ENCODE results near the gene PRKCQ. TPM values are rescaled to one million over a fixed set of nuclear protein-coding genes. Genes with fewer than 3 reads are reported as not detected.
"Not testable (repeated sequence)": the region's sequence is repeated elsewhere in the genome, so short reads cannot be mapped to it uniquely, and the experiment has no call there.

PRKCQ gene
- total and polyA plus RNA-seq, 4 donors, result 0.13 to 3.3 (median 0.45) TPM

GRCh38 chr10:6473430-6473829, 106.6 kb downstream of the PRKCQ start:
- no peak for DNase-seq (ENCODE audit: low spot score)

GRCh38 chr10:6472710-6473005, 107.4 kb downstream of the PRKCQ start:
- H3K9ac ChIP-seq (ENCODE audit: low read depth in 1 of 2, low read length in 2 of 2); H3K4me1 ChIP-seq (ENCODE audit: control insufficient read depth in 4 of 4, insufficient read depth in 4 of 4, low read length in 3 of 4); H3K9me3 ChIP-seq (ENCODE audit: control insufficient read depth in 4 of 4, low read length in 3 of 4); DNase-seq (ENCODE audit: low spot score); H3K27ac ChIP-seq (ENCODE audit: low read depth in 1 of 2, low read length in 2 of 2); H3K36me3 ChIP-seq (ENCODE audit: control insufficient read depth in 4 of 4, insufficient read depth in 3 of 4, low read depth in 1 of 4, low read length in 3 of 4); H3K4me3 ChIP-seq (ENCODE audit: low read depth in 1 of 3, low read length in 3 of 3); H3K27me3 ChIP-seq (ENCODE audit: control insufficient read depth in 4 of 4, insufficient read depth in 4 of 4, low read length in 3 of 4): not testable (repeated sequence)
- 84% methylated on average over 7 of the region's 7 CpGs for WGBS

More at GRCh38 chr10:6473430-6473829, 106.6 kb downstream of the PRKCQ start:
- Histone ChIP-seq H3K9ac (ENCODE audit: low read depth in 1 of 2, low read length in 2 of 2) (no peak overlapping the region), H3K9me3 (ENCODE audit: control insufficient read depth in 4 of 4, low read length in 3 of 4) (no peaks in the 10 kb centered on the region), H3K36me3 (ENCODE audit: control insufficient read depth in 4 of 4, insufficient read depth in 3 of 4, low read depth in 1 of 4, low read length in 3 of 4) (no peaks in the 10 kb centered on the region), H3K4me1 (ENCODE audit: control insufficient read depth in 4 of 4, insufficient read depth in 4 of 4, low read length in 3 of 4) (no peaks in the 10 kb centered on the region), H3K4me3 (ENCODE audit: low read depth in 1 of 3, low read length in 3 of 3) (no peak overlapping the region), H3K27me3 (ENCODE audit: control insufficient read depth in 4 of 4, insufficient read depth in 4 of 4, low read length in 3 of 4) (no peaks in the 10 kb centered on the region), H3K27ac (ENCODE audit: low read depth in 1 of 2, low read length in 2 of 2) (no peak overlapping the region)
- 78% methylated on average over 7 of the region's 7 CpGs for WGBS
- TF ChIP-seq HNF4A (conservative IDR thresholded peaks at IDR 0.05), result no peak
- no peak for TF ChIP-seq SP1 (IDR thresholded peaks at IDR 0.05)
- TF ChIP-seq JUND (IDR thresholded peaks at IDR 0.05), result no peak
- no peak for TF ChIP-seq RAD21 (IDR thresholded peaks at IDR 0.05)
- TF ChIP-seq GABPA (IDR thresholded peaks at IDR 0.05 in 1 of 2, conservative IDR thresholded peaks at IDR 0.05 in 1 of 2), result no peak
- TF ChIP-seq RXRA (IDR thresholded peaks at IDR 0.05), result no peak
- TF ChIP-seq ATF3 (IDR thresholded peaks at IDR 0.05), result no peak
- no peak for TF ChIP-seq MAX (IDR thresholded peaks at IDR 0.05)
- TF ChIP-seq TAF1 (conservative IDR thresholded peaks at IDR 0.05), result no peak
- no peak for TF ChIP-seq HNF4G (IDR thresholded peaks at IDR 0.05)
- no peak for TF ChIP-seq ZBTB33 (IDR thresholded peaks at IDR 0.05)
- TF ChIP-seq NR2F2 (IDR thresholded peaks at IDR 0.05), result no peak
- TF ChIP-seq EGR1 (IDR thresholded peaks at IDR 0.05; ENCODE audit: low read depth in 2 of 2), result no peak
- TF ChIP-seq YY1 (IDR thresholded peaks at IDR 0.05), result no peak
- no peak for TF ChIP-seq FOXA1 (IDR thresholded peaks at IDR 0.05)
- no peak for TF ChIP-seq REST (IDR thresholded peaks at IDR 0.05)
- no peak for TF ChIP-seq FOXA2 (IDR thresholded peaks at IDR 0.05)
- no peak for TF ChIP-seq CTCF (IDR thresholded peaks at IDR 0.05; ENCODE audit: low read depth, low read length, missing input control)

All from liver (tissue), 9 donors.